ENCODE data around the gene THAP7. TPM values are rescaled to one million over a fixed set of nuclear protein-coding genes. Genes with fewer than 3 reads are reported as not detected.

THAP7 gene
- total and polyA plus RNA-seq, 2 of the 13 experiments (the other 11 are each of a cell fraction or from before 2014, with no cell fraction given) = 13.0 to 25.5 TPM

GRCh38 chr22:20965104-20965887, 36.6 kb downstream of the THAP7 start:
- ChIA-PET CTCF (ENCODE audit: low intra/inter-chr PET ratio, low total read pairs) (no interaction called here), POLR2A (interaction anchor here (1.1 to 3.9 kb wide), 2 partner anchors 16 to 38 kb away, joined by 3 to 33 read pairs; partner anchors contain the start of gene LZTR1)
- no peaks in the 10 kb centered on the region for H3K9me3 ChIP-seq (ENCODE audit: low read length)
- H2AFZ ChIP-seq (ENCODE audit: low read length) = no peak overlapping the region
- peak overlapping the region; percentile 50 for H3K27ac ChIP-seq (ENCODE audit: extremely low read length, insufficient read depth, low read length)
- H3K27me3 ChIP-seq (ENCODE audit: control insufficient read depth in 1 of 2, insufficient read depth in 2 of 2, low read length in 2 of 2) = no peaks in the 10 kb centered on the region
- ATAC-seq (peak; percentile 10), DNase-seq (ENCODE audit: low spot score) (no peak), FAIRE-seq (no peak)
- peak overlapping the region; percentile 70 for H3K9ac ChIP-seq (ENCODE audit: insufficient read depth, low read depth, low read length)
- WGBS (ENCODE audit: low lambda C conversion rate) = 5% methylated on average over 8 of the region's 65 CpGs
- no peaks in the 10 kb centered on the region for H3K36me3 ChIP-seq (replicated peaks in 1 of 2; ENCODE audit: control insufficient read depth in 1 of 2, insufficient read depth in 2 of 2, low read length in 2 of 2)
- H3K4me2 ChIP-seq (ENCODE audit: low read depth, low read length) = peak overlapping the region; percentile 86
- in situ Hi-C loops (cut with HindIII; ENCODE audit: extremely low pct_ligation_motif_present, low pct_unique_long_range_greater_than_20kb) (no loop called here), intact Hi-C loops (cut with micrococcal nuclease; ENCODE audit: unreplicated experiment) (no loop called here)
- BruUV-seq (replicated peaks) = no TSS peak
- peak overlapping the region; percentile 60 to 72 (median 64) for H3K4me3 ChIP-seq (replicated peaks in 1 of 3; ENCODE audit: insufficient read depth in 1 of 3, low read depth in 2 of 3, low read length in 3 of 3)
- no peaks in the 10 kb centered on the region for H4K20me1 ChIP-seq (ENCODE audit: insufficient read depth, low read length)
- peaks cover 4% of the 10 kb centered on the region for H3K79me2 ChIP-seq (ENCODE audit: insufficient read depth, low read length)
- H3K4me1 ChIP-seq (ENCODE audit: insufficient read depth, low read length) = peaks cover 56% of the 10 kb centered on the region
- no peak for TF ChIP-seq NFE2 (CRISPR knock-in tag; IDR thresholded peaks at IDR 0.05)
- TF ChIP-seq HNRNPL (IDR thresholded peaks at IDR 0.05; ENCODE audit: low read depth, low read length) = peak; percentile 87; the same call in 1 of the 2 replicates
- TF ChIP-seq HNF4A (CRISPR knock-in tag; IDR thresholded peaks at IDR 0.05) = peak; percentile 58; the same call in 1 of the 2 replicates
- TF ChIP-seq DMAP1 (CRISPR knock-in tag; IDR thresholded peaks at IDR 0.05) = 0 out of 2 replicates have a peak, but pooled peaks have one; percentile 24
- peak; percentile 10; the same call in 1 of the 2 replicates for TF ChIP-seq FOXO1 (CRISPR knock-in tag; IDR thresholded peaks at IDR 0.05)
- TF ChIP-seq ZNF296 (CRISPR knock-in tag; conservative IDR thresholded peaks at IDR 0.05) = 0 out of 2 replicates have a peak, but pooled peaks have one; percentile 2
- peak; percentile 89 for TF ChIP-seq BHLHE40 (IDR thresholded peaks at IDR 0.05; ENCODE audit: low read length)
- 0 out of 2 replicates have a peak, but pooled peaks have one; percentile 41 for TF ChIP-seq PHF21A (CRISPR knock-in tag; IDR thresholded peaks at IDR 0.05)
- TF ChIP-seq MTF1 (CRISPR knock-in tag; IDR thresholded peaks at IDR 0.05) = no peak
- TF ChIP-seq ZNF275 (CRISPR knock-in tag; IDR thresholded peaks at IDR 0.05; ENCODE audit: borderline replicate concordance) = no peak
- TF ChIP-seq ELF4 (CRISPR knock-in tag; IDR thresholded peaks at IDR 0.05; ENCODE audit: borderline replicate concordance) = no peak
- TF ChIP-seq ZBTB7B (CRISPR knock-in tag; IDR thresholded peaks at IDR 0.05) = peak; percentile 54; the same call in 1 of the 2 replicates
- peak; percentile 65; the same call in 1 of the 2 replicates for TF ChIP-seq MYC (CRISPR knock-in tag; IDR thresholded peaks at IDR 0.05; ENCODE audit: borderline replicate concordance)
- TF ChIP-seq ZC3H13 (CRISPR knock-in tag; IDR thresholded peaks at IDR 0.05) = 0 out of 2 replicates have a peak, but pooled peaks have one; percentile 63
- 0 out of 2 replicates have a peak, but pooled peaks have one; percentile 41 for TF ChIP-seq KDM3A (CRISPR knock-in tag; IDR thresholded peaks at IDR 0.05; ENCODE audit: low read depth)
- no peak for TF ChIP-seq SIX1 (CRISPR knock-in tag; IDR thresholded peaks at IDR 0.05; ENCODE audit: borderline replicate concordance)
- no peak for TF ChIP-seq ARNTL (CRISPR knock-in tag; IDR thresholded peaks at IDR 0.05)
- TF ChIP-seq ZNF292 (CRISPR knock-in tag; IDR thresholded peaks at IDR 0.05; ENCODE audit: borderline replicate concordance, low read depth) = 0 out of 2 replicates have a peak, but pooled peaks have one; percentile 70
- no peak for TF ChIP-seq ZNF615 (CRISPR knock-in tag; IDR thresholded peaks at IDR 0.05; ENCODE audit: borderline replicate concordance)
- no peak for TF ChIP-seq CBX2 (IDR thresholded peaks at IDR 0.05; ENCODE audit: low read depth, low read length)
- TF ChIP-seq CBX2 (CRISPR knock-in tag; IDR thresholded peaks at IDR 0.05; ENCODE audit: low read depth) = no peak
